Thyroid gland (tissue), 4 donors: ENCODE results near the gene PHKG1.
"Not testable (repeated sequence)": the region's sequence is repeated elsewhere in the genome, so short reads cannot be mapped to it uniquely, and the experiment has no call there.

ENCODE experiments used
- CTCF ChIP-seq, 6 experiments: fragments of 200-600 bp in 3 of 6; fragments of 450-650 bp in 3 of 6; sonication (generic) in 3 of 6; IDR thresholded peaks; one replicate each; pipeline ENCODE4 v1.5.1; 2016 to 2019; ENCODE audit warnings: antibody characterized with exemption in 6 of 6, mild to moderate bottlenecking in 2 of 6, inconsistent platforms in 1 of 6, moderate library complexity in 1 of 6
- POLR2A ChIP-seq, 2 donors: fragments of 450-650 bp; IDR thresholded peaks; one replicate each; pipeline ENCODE4 v1.6.1; 2017; ENCODE audit warnings: antibody characterized with exemption in 2 of 2, mild to moderate bottlenecking in 2 of 2, moderate library complexity in 1 of 2

DNA sequence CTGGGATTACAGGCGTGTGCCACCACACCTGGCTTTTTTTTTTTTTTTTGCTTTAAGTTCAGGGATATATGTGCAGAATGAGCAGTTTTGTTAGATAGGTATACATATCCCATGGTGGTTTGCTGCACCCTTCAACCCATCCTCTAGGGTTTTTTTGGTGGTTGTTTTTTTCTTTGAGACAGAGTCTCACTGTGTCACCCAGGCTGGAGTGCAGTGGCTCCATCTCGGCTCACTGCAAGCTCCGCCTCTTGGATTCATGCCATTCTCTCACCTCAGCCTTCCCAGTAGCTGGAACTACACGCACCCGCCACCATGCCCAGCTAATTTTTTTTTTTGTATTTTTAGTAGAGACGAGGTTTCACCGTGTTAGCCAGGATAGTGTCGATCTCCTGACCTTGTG is 44.0 kb downstream of the PHKG1 start:
- TF ChIP-seq CTCF, POLR2A (IDR thresholded peaks at IDR 0.05): not testable (repeated sequence)
